Stomach (tissue), 4 donors: ENCODE measurements around the gene ATP8A2.

Experiments
- CTCF ChIP-seq, 7 experiments: fragments of 450-650 bp in 4 of 7; fragments of 200-600 bp in 3 of 7; sonication (generic) in 3 of 7; IDR thresholded peaks; one replicate each; pipeline ENCODE4 v1.5.1; 2016 to 2019; ENCODE audit warnings: antibody characterized with exemption in 7 of 7, control low read depth in 2 of 7, mild to moderate bottlenecking in 1 of 7
- EP300 ChIP-seq: sonication (generic); formaldehyde crosslinking; IDR thresholded peaks from one replicate; pipeline ENCODE4 v1.6.1; 2017; ENCODE audit warnings: antibody characterized with exemption
- POLR2A ChIP-seq, 4 donors: fragments of 450-650 bp; IDR thresholded peaks; one replicate each; pipeline ENCODE4 v1.6.1; 2016; ENCODE audit warnings: antibody characterized with exemption in 4 of 4, control low read depth in 2 of 4, mild to moderate bottlenecking in 1 of 4, moderate library complexity in 1 of 4
- POLR2AphosphoS5 ChIP-seq, 3 donors: sonication (generic); formaldehyde crosslinking; IDR thresholded peaks; one replicate each; pipeline ENCODE4 v1.6.1; 2016; ENCODE audit warnings: antibody characterized with exemption in 3 of 3

- TF ChIP-seq POLR2AphosphoS5 (IDR thresholded peaks at IDR 0.05) (no peak), CTCF (IDR thresholded peaks at IDR 0.05) (no peak), EP300 (no peak), POLR2A (IDR thresholded peaks at IDR 0.05) (no peak)
These were observed 198.4 kb downstream of the ATP8A2 start for GRCh38 chr13:25570185-25570584.
